K562 (cell line): Measurements from ENCODE around the gene LRRC59. TPM values are rescaled to one million over a fixed set of nuclear protein-coding genes. Genes with fewer than 3 reads are reported as not detected.

Experiments
- ATF7 ChIP-seq: fragments of 450-650 bp; IDR thresholded peaks from 2 replicates; pipeline ENCODE4 v1.7.1; 2014; ENCODE audit warnings: mild to moderate bottlenecking, moderate library complexity
- ESRRB ChIP-seq: fragments of 250-450 bp; sonication (Bioruptor Pico); IDR thresholded peaks from 2 replicates; pipeline ENCODE4 v1.5.0; 2020; ENCODE audit warnings: mild to moderate bottlenecking, moderate library complexity, borderline replicate concordance
- GATAD2B ChIP-seq: fragments of 450-650 bp; IDR thresholded peaks from 2 replicates; pipeline ENCODE4 v1.6.1; 2017; ENCODE audit warnings: mild to moderate bottlenecking, borderline replicate concordance
- NFE2 ChIP-seq: IDR thresholded peaks from 2 replicates; pipeline ENCODE4 v1.6.1; 2014; ENCODE audit warnings: antibody characterized with exemption, low read depth
- PHTF2 ChIP-seq: fragments of 250-450 bp; sonication (Bioruptor Pico); IDR thresholded peaks from 2 replicates; pipeline ENCODE4 v1.5.0; 2021; ENCODE audit warnings: mild to moderate bottlenecking
- TEAD4 ChIP-seq, 2 experiments: sonication (generic) in 1 of 2; formaldehyde crosslinking in 1 of 2; IDR thresholded peaks; 2 replicates each; pipeline versions ENCODE4 v1.6.1 to v1.8.0; 2012 to 2022; ENCODE audit warnings: borderline replicate concordance in 1 of 2, inconsistent platforms in 1 of 2, low read length in 1 of 2, mild to moderate bottlenecking in 1 of 2, missing genetic modification reagents in 1 of 2
- XRCC4 ChIP-seq: IDR thresholded peaks from one replicate; pipeline ENCODE4 v1.6.1; 2011; ENCODE audit not compliant: insufficient read depth, insufficient read length; ENCODE audit errors: extremely low read depth
- ZFP36 ChIP-seq: fragments of 150-350 bp; IDR thresholded peaks from 2 replicates; pipeline ENCODE4 v1.6.1; 2018; ENCODE audit warnings: low read length, low read depth; ENCODE audit not compliant: partially characterized antibody
- ZNF217 ChIP-seq: sonication (generic); formaldehyde crosslinking; IDR thresholded peaks from 2 replicates; pipeline ENCODE4 v1.8.0; 2022; ENCODE audit warnings: mild to moderate bottlenecking, missing genetic modification reagents
- ZNF695 ChIP-seq: fragments of 450-650 bp; formaldehyde crosslinking; IDR thresholded peaks from 2 replicates; pipeline ENCODE4 v1.4.0; 2020; ENCODE audit warnings: mild to moderate bottlenecking, moderate library complexity
- polyA plus RNA-seq, 8 experiments: library from polyadenylated mRNA; depleted of rRNA in 4 of 8; stranded (reverse) in 5 of 8; unstranded in 3 of 8; fragments of >200 nt; fragmentation: Nextera tagmentation in 2 of 8; fragmentation: Illumina TruSeq in 1 of 8; extraction: Ambion mirVana in 2 of 8; extraction: Trizol in 1 of 8; gene quantifications; 2 replicates each; pipeline versions ENCODE4 v1.2.1 to v1.2.3, GENCODE V29; 2011 to 2014; ENCODE audit warnings: inconsistent platforms in 1 of 8, missing spikeins in 1 of 8
- total RNA-seq, 7 experiments: library from RNA; depleted of rRNA in 6 of 7; stranded (reverse); fragments of >200 nt in 6 of 7; fragmentation: Illumina TruSeq in 2 of 7; extraction: Trizol in 2 of 7; gene quantifications; 2 replicates each; pipeline versions ENCODE4 v1.2.1 to v1.2.3, GENCODE V29; 2011 to 2021; ENCODE audit warnings: low replicate concordance in 1 of 7
- TF ChIP-seq, protein P1 (sequence below), 2 experiments: fragments of 450-650 bp in 1 of 2; sonication (generic) in 1 of 2; formaldehyde crosslinking in 1 of 2; IDR thresholded peaks; 2 replicates each; pipeline versions ENCODE4 v1.7.1 to v1.9.0; 2016 to 2022; ENCODE audit warnings: inconsistent platforms in 1 of 2, mild to moderate bottlenecking in 1 of 2, missing genetic modification reagents in 1 of 2
- TF ChIP-seq, protein P2 (sequence below): fragments of 250-450 bp; sonication (Bioruptor Pico); IDR thresholded peaks from 2 replicates; pipeline ENCODE4 v1.5.0; 2021; ENCODE audit warnings: mild to moderate bottlenecking, borderline replicate concordance
- TF ChIP-seq, protein P3 (sequence below): fragments of 250-450 bp; sonication (Bioruptor Pico); IDR thresholded peaks from 2 replicates; pipeline ENCODE4 v1.5.0; 2020; ENCODE audit warnings: mild to moderate bottlenecking, borderline replicate concordance

Gene LRRC59
- total and polyA plus RNA-seq, 9 of the 15 experiments (the other 6 are each of a cell fraction or from before 2014, with no cell fraction given) = 27.8 to 244 (median 154) TPM

DNA sequence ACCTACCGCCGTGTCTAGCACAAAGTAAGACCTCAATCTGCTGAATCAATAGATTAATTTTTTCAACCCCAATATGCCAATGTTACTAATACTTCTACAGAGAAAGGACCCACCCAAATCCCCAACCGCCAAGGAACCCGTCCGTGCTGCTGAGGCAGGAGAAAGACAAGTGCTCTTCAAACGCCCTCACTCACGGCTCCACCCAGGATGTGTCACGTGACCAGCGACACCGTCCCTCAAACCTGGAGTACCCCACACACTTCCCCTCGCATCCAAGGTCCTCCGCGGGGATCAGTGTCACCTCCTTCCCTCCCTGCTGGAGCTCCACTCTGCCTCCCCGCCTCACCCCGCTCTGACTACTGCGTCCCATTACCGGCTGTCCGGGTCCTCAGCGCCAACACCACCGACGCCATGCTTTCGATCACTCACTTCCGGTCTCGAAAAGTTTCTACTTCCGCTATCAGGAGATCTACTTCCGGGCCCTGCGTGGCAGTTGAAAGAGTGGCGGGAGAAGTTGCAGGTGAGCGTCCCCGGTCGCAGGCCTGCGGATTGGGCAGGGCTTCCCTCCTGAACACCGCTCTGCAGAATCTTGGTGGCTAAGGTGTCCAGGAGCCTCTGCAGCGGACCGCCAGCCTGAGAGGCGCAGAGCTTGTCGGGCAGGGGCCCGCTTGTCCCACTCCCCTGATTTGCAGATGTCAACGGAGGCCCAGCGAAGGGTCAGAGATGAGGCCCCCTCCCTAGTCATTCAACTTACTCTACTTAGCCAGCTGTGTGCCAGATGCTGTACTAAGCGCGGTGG, 24.4 kb downstream of the LRRC59 start, which contains the start of the genes EME1 and MRPL27 (continued):
- TF ChIP-seq ZNF695 (CRISPR knock-in tag) (no peak), ZNF217 (CRISPR knock-in tag) (no peak), ESRRB (CRISPR knock-in tag) (no peak), NFE2 (no peak), ZFP36 (no peak), GATAD2B (no peak), PHTF2 (CRISPR knock-in tag) (no peak), TEAD4 (IDR thresholded peaks at IDR 0.05; ENCODE audit: low read length) (no peak; the same call in 1 of the 2 replicates), TEAD4 (CRISPR knock-in tag; IDR thresholded peaks at IDR 0.05; ENCODE audit: borderline replicate concordance) (no peak), XRCC4 (no peak), ATF7 (peak; percentile 86)
- TF ChIP-seq, protein P1, sequence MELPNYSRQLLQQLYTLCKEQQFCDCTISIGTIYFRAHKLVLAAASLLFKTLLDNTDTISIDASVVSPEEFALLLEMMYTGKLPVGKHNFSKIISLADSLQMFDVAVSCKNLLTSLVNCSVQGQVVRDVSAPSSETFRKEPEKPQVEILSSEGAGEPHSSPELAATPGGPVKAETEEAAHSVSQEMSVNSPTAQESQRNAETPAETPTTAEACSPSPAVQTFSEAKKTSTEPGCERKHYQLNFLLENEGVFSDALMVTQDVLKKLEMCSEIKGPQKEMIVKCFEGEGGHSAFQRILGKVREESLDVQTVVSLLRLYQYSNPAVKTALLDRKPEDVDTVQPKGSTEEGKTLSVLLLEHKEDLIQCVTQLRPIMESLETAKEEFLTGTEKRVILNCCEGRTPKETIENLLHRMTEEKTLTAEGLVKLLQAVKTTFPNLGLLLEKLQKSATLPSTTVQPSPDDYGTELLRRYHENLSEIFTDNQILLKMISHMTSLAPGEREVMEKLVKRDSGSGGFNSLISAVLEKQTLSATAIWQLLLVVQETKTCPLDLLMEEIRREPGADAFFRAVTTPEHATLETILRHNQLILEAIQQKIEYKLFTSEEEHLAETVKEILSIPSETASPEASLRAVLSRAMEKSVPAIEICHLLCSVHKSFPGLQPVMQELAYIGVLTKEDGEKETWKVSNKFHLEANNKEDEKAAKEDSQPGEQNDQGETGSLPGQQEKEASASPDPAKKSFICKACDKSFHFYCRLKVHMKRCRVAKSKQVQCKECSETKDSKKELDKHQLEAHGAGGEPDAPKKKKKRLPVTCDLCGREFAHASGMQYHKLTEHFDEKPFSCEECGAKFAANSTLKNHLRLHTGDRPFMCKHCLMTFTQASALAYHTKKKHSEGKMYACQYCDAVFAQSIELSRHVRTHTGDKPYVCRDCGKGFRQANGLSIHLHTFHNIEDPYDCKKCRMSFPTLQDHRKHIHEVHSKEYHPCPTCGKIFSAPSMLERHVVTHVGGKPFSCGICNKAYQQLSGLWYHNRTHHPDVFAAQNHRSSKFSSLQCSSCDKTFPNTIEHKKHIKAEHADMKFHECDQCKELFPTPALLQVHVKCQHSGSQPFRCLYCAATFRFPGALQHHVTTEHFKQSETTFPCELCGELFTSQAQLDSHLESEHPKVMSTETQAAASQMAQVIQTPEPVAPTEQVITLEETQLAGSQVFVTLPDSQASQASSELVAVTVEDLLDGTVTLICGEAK (IDR thresholded peaks at IDR 0.05) = peak; percentile 99
- TF ChIP-seq, protein P1 (CRISPR knock-in tag; IDR thresholded peaks at IDR 0.05) = no peak
- TF ChIP-seq, protein P2, sequence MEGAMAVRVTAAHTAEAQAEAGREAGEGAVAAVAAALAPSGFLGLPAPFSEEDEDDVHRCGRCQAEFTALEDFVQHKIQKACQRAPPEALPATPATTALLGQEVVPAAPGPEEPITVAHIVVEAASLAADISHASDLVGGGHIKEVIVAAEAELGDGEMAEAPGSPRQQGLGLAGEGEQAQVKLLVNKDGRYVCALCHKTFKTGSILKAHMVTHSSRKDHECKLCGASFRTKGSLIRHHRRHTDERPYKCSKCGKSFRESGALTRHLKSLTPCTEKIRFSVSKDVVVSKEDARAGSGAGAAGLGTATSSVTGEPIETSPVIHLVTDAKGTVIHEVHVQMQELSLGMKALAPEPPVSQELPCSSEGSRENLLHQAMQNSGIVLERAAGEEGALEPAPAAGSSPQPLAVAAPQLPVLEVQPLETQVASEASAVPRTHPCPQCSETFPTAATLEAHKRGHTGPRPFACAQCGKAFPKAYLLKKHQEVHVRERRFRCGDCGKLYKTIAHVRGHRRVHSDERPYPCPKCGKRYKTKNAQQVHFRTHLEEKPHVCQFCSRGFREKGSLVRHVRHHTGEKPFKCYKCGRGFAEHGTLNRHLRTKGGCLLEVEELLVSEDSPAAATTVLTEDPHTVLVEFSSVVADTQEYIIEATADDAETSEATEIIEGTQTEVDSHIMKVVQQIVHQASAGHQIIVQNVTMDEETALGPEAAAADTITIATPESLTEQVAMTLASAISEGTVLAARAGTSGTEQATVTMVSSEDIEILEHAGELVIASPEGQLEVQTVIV (CRISPR knock-in tag) = no peak
- TF ChIP-seq, protein P3, sequence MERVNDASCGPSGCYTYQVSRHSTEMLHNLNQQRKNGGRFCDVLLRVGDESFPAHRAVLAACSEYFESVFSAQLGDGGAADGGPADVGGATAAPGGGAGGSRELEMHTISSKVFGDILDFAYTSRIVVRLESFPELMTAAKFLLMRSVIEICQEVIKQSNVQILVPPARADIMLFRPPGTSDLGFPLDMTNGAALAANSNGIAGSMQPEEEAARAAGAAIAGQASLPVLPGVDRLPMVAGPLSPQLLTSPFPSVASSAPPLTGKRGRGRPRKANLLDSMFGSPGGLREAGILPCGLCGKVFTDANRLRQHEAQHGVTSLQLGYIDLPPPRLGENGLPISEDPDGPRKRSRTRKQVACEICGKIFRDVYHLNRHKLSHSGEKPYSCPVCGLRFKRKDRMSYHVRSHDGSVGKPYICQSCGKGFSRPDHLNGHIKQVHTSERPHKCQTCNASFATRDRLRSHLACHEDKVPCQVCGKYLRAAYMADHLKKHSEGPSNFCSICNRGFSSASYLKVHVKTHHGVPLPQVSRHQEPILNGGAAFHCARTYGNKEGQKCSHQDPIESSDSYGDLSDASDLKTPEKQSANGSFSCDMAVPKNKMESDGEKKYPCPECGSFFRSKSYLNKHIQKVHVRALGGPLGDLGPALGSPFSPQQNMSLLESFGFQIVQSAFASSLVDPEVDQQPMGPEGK (CRISPR knock-in tag) = no peak
